Measurements from ENCODE around the gene KIF26A.

DNA sequence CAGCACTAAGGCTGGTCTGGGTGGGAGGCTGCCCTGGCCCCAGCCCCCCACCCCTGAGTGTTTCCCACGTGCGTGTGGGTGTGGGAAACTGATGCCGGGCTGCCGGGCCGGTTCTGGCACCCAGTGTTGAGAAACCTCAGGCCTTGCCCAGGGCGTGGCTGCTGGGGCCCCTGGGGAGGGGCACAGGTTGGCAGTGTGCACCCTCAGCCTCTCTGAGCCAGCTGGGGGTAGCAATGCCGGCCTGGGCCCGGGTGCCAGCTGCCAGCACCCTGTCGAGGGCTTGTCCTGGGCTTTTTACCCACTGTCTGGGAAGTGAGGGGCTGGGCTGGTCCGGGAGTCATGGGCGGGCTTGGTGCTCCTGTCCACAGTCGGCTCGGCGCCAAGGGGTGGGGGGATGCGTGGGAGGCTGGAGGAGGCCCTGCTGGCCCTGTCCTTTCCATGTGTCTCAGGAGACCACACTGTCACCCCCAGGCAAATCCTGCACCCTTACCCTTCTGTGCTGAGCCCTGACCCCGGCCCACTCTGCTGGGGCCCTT is 37.2 kb upstream of the KIF26A start:
- no peak for TF ChIP-seq POLR2A (IDR thresholded peaks at IDR 0.05)
- TF ChIP-seq, protein P1, sequence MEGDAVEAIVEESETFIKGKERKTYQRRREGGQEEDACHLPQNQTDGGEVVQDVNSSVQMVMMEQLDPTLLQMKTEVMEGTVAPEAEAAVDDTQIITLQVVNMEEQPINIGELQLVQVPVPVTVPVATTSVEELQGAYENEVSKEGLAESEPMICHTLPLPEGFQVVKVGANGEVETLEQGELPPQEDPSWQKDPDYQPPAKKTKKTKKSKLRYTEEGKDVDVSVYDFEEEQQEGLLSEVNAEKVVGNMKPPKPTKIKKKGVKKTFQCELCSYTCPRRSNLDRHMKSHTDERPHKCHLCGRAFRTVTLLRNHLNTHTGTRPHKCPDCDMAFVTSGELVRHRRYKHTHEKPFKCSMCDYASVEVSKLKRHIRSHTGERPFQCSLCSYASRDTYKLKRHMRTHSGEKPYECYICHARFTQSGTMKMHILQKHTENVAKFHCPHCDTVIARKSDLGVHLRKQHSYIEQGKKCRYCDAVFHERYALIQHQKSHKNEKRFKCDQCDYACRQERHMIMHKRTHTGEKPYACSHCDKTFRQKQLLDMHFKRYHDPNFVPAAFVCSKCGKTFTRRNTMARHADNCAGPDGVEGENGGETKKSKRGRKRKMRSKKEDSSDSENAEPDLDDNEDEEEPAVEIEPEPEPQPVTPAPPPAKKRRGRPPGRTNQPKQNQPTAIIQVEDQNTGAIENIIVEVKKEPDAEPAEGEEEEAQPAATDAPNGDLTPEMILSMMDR (IDR thresholded peaks at IDR 0.05 in 4 of 5, conservative IDR thresholded peaks at IDR 0.05 in 1 of 5) = no peak
